GM13976 (cell line): ENCODE measurements around the gene DLK1.

Experiments used
- DNase-seq: peaks from one replicate; pipeline ENCODE4 v3.0.0; 2012; ENCODE audit warnings: low spot score
- in situ Hi-C: fragments of 300-500 bp; cut with MboI; formaldehyde crosslinking; loops from one replicate; pipeline ENCODE4 v1.12.0; 2022; ENCODE audit warnings: low sequenced_read_pairs, mixed read lengths, inconsistent platforms; ENCODE audit not compliant: unreplicated experiment
- TF ChIP-seq, protein P1 (sequence below): IDR thresholded peaks from 2 replicates; pipeline ENCODE4 v1.5.1; 2012; ENCODE audit warnings: borderline replicate concordance, mild to moderate bottlenecking; ENCODE audit not compliant: insufficient read depth; ENCODE audit errors: extremely low read depth, missing control alignments, control extremely low read depth

Gene DLK1

GRCh38 chr14:100748403-100748802, 21.7 kb downstream of the DLK1 start:
- in situ Hi-C loops = no loop called here
- DNase-seq = no peak
- TF ChIP-seq, protein P1, sequence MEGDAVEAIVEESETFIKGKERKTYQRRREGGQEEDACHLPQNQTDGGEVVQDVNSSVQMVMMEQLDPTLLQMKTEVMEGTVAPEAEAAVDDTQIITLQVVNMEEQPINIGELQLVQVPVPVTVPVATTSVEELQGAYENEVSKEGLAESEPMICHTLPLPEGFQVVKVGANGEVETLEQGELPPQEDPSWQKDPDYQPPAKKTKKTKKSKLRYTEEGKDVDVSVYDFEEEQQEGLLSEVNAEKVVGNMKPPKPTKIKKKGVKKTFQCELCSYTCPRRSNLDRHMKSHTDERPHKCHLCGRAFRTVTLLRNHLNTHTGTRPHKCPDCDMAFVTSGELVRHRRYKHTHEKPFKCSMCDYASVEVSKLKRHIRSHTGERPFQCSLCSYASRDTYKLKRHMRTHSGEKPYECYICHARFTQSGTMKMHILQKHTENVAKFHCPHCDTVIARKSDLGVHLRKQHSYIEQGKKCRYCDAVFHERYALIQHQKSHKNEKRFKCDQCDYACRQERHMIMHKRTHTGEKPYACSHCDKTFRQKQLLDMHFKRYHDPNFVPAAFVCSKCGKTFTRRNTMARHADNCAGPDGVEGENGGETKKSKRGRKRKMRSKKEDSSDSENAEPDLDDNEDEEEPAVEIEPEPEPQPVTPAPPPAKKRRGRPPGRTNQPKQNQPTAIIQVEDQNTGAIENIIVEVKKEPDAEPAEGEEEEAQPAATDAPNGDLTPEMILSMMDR = no peak

- TF ChIP-seq, protein P1 = no peak
- in situ Hi-C loops = no loop called here
- no peak for DNase-seq
Observed at GRCh38 chr14:100748944-100749343, 22.3 kb downstream of the DLK1 start.

GRCh38 chr14:100749967-100750597, 23.4 kb downstream of the DLK1 start:
- TF ChIP-seq, protein P1 = no peak
- no peak for DNase-seq
- in situ Hi-C loops = no loop called here

DNA sequence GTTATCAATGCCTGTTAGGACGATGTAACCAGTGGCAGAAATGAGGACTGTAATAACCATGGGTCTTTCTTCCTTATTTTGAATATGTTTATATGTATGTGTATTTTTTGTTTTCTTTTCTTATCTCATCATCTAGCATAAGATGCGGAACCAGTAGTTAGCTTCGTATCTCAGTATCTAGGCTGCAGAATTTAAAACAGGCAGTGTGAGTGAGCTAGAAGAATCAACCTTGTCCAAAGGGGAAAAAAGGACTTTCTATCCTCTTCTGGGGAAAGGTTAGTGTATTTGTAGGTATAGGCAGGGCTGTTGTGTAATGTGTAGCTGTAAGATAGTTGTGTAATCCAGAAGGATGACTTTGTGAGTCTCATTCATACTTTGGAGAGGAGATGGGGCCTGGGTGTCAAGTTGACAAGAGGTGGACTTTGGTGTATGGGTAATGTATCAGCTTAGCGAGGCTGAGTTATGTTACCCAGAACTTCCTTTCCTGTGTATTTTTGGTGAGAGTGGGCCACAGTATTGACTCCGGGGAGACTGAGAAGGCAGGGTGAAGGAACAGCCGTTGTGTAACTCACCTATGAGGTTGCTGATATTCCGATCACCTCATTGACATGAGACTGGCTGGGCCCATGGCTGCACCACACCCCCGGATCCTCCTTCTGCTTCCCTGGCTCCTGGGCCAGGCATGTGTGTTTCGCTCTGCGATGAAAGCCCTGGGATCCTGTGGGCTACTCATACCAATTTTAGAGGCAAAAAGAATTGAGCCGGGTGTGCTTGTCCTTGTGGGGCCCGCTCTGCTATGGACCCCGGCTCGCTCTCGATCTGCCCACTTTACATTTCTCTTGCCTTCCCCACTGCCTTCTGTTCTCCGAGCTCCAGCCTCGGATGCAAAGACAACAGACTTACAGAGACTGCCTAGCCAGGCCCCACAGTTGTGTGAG, 24.3 kb downstream of the DLK1 start:
- TF ChIP-seq, protein P1 = no peak
- DNase-seq = no peak

DNA sequence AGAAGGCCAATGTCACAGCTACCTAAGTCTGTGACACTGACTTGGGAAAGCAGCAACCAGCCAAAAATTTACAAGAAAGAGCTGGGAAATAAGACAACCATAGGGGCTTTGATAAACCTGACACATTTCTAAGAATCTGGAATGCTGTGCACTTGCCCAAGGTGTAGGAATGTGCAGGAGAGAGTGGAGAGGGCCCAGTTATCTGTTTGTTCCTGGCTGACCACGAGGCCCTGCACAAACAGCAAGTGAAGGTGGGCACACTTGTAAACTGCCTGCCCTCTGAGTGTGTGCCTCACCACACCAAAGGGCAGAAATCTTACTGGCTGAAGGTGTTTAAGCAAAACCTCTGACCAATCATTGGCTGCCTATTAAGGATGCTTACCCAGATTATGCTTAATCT, 27.3 kb downstream of the DLK1 start:
- DNase-seq = no peak
- in situ Hi-C loops = no loop called here
- TF ChIP-seq, protein P1 = no peak

More for the DNA sequence above, 24.3 kb downstream of the DLK1 start:
- in situ Hi-C loops = no loop called here

DNA sequence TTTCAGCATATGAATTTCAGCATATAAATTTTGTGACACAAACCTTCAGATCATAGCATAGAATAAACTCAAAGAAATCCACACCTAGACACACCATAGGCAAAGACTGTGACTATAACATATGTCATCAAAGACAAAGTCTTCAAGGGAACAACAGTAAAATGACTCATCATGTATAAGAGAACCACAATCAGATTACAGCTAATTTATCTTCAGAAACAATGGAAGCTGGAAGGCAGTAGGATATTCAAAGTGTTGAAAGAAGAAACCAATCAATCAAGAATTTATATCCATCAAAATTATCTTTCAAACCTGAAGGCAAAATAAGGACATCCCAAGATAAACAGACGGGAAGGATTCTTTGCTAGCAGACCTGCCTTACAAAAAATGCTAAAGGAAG, 29.0 kb downstream of the DLK1 start:
- no peak for DNase-seq
- in situ Hi-C loops = no loop called here
- TF ChIP-seq, protein P1 = no peak
